GDM1 (cell line): ENCODE measurements around the gene SPHK2.
A peak's percentile ranks its signal among the peaks of the same experiment; 100 is the strongest.

Experiments used
- DNase-seq: peaks from one replicate; lab custom pipeline; 2025; lab: John Stamatoyannopoulos, UW

Gene SPHK2

GRCh38 chr19:48603850-48604249 is 15.5 kb upstream of the SPHK2 start:
- DNase-seq = no peak

- DNase-seq = no peak
Observed at GRCh38 chr19:48606463-48607358, 12.6 kb upstream of the SPHK2 start, which contains the start of gene SPACA4. SPACA4 (plus strand) TSS chr19:48606742; CDS start chr19:48606979, 237 bp downstream.

- no peak for DNase-seq
Observed at GRCh38 chr19:48607359-48607755, 11.9 kb upstream of the SPHK2 start.

- DNase-seq = no peak
Observed at GRCh38 chr19:48608798-48609263, 10.5 kb upstream of the SPHK2 start.

GRCh38 chr19:48609571-48610108 is 9.7 kb upstream of the SPHK2 start:
- DNase-seq = no peak

GRCh38 chr19:48611872-48612271 is 7.4 kb upstream of the SPHK2 start:
- no peak for DNase-seq

GRCh38 chr19:48613024-48613851 is 6.1 kb upstream of the SPHK2 start:
- no peak for DNase-seq

- no peak for DNase-seq
Observed at GRCh38 chr19:48613852-48614435, 5.4 kb upstream of the SPHK2 start.

GRCh38 chr19:48614436-48615230 is 4.7 kb upstream of the SPHK2 start, which contains the start of gene FAM83E:
FAM83E (minus strand) TSS chr19:48615076; CDS start chr19:48613372, 1,704 bp downstream.
- DNase-seq = no peak

- no peak for DNase-seq
Observed at GRCh38 chr19:48615231-48616040, 3.9 kb upstream of the SPHK2 start.

- DNase-seq = no peak
Observed at GRCh38 chr19:48616041-48616436, 3.3 kb upstream of the SPHK2 start.

GRCh38 chr19:48616491-48617056 is 2.7 kb upstream of the SPHK2 start:
- DNase-seq = no peak

- DNase-seq = no peak
Observed at GRCh38 chr19:48617146-48617937, 2.0 kb upstream of the SPHK2 start.

- no peak for DNase-seq
Observed at GRCh38 chr19:48618278-48618915, 909 bp upstream of the SPHK2 start.

GRCh38 chr19:48619692-48620585 is 633 bp downstream of the SPHK2 start:
- DNase-seq = no peak

- no peak for DNase-seq
Observed at GRCh38 chr19:48623556-48624066, 4.3 kb downstream of the SPHK2 start.

- DNase-seq = peak; percentile 97
Observed at GRCh38 chr19:48624067-48624594, 4.8 kb downstream of the SPHK2 start.
